GM12878 (cell line): ENCODE measurements around the gene SNX15. TPM values are rescaled to one million over a fixed set of nuclear protein-coding genes. Genes with fewer than 3 reads are reported as not detected.

Experiments used
- ATAC-seq: fragments of 200-7000 bp; cut with Tn5 transposase; 3 replicates; pipeline ENCODE4 v1.9.1; 2020; ENCODE audit warnings: mild to moderate bottlenecking, moderate library complexity
- BruUV-seq: library from RNA; stranded (reverse); fragments of 400-500 nt; replicated peaks from 2 replicates; lab custom pipeline; 2021; lab: Mats Ljungman, UMichigan
- CTCF ChIA-PET: fragments of 300-600 bp; sonication (Branson Sonifier 250); formaldehyde crosslinking; extraction: SDS; loops from one replicate; lab custom pipeline; 2021; ENCODE audit warnings: inconsistent platforms; lab: Yijun Ruan, JAX
- POLR2A ChIA-PET: fragments of 350-600 bp; formaldehyde crosslinking; extraction: SDS; loops from one replicate; lab custom pipeline; 2021; ENCODE audit warnings: inconsistent platforms; lab: Charles Lee
- RAD21 ChIA-PET: fragments of 300-600 bp; sonication (Branson Sonifier 250); formaldehyde crosslinking; loops from one replicate; lab custom pipeline; 2023; ENCODE audit warnings: antibody characterized with exemption; ENCODE audit not compliant: unreplicated experiment; lab: Charles Lee
- SMC1A ChIA-PET: fragments of 300-600 bp; sonication (Branson Sonifier 250); formaldehyde crosslinking; loops from one replicate; lab custom pipeline; 2023; ENCODE audit not compliant: unreplicated experiment, uncharacterized antibody; lab: Charles Lee
- DNase-seq: peaks from one replicate; pipeline ENCODE4 v3.0.0-alpha.2; 2011; ENCODE audit warnings: low read depth, low spot score
- FAIRE-seq: peaks from 3 replicates; lab custom pipeline; 2011; peaks lifted over from hg19 to GRCh38; lab: Jason Lieb, UNC
- H2AFZ ChIP-seq: 2 replicates; pipeline ENCODE4 v1.6.0; 2011; ENCODE audit warnings: low read depth, low read length, control low read depth; ENCODE audit not compliant: control insufficient read depth
- H3K27ac ChIP-seq: 2 replicates; pipeline ENCODE4 v1.5.1; 2011; ENCODE audit warnings: control low read depth; ENCODE audit not compliant: control insufficient read depth, insufficient read depth
- H3K27me3 ChIP-seq, 2 experiments: replicated peaks in 1 of 2; 2 replicates each; pipeline versions ENCODE4 v1.6.0 to v1.6.1; 2011; ENCODE audit warnings: low read length in 1 of 2; ENCODE audit not compliant: control insufficient read depth in 2 of 2, insufficient read depth in 2 of 2
- H3K36me3 ChIP-seq, 2 experiments: 2 replicates each; pipeline ENCODE4 v1.5.1; 2011; ENCODE audit warnings: low read length in 1 of 2; ENCODE audit not compliant: control insufficient read depth in 2 of 2, insufficient read depth in 2 of 2
- H3K4me1 ChIP-seq: 2 replicates; pipeline ENCODE4 v1.6.1; 2011; ENCODE audit warnings: mild to moderate bottlenecking, low read length, moderate library complexity, mixed read lengths; ENCODE audit not compliant: control insufficient read depth, insufficient read depth
- H3K4me2 ChIP-seq: 2 replicates; pipeline ENCODE4 v1.6.0; 2011; ENCODE audit warnings: control low read depth; ENCODE audit not compliant: control insufficient read depth, insufficient read depth
- H3K4me3 ChIP-seq: fragments of 200-600 bp; sonication (generic); 2 replicates; pipeline ENCODE4 v1.5.1; 2016
- H3K79me2 ChIP-seq: 2 replicates; pipeline ENCODE4 v1.6.0; 2011; ENCODE audit warnings: low read length; ENCODE audit not compliant: control insufficient read depth, insufficient read depth
- H3K9ac ChIP-seq: 2 replicates; pipeline ENCODE4 v1.8.0; 2011; ENCODE audit warnings: low read length, control low read depth, mixed read lengths; ENCODE audit not compliant: control insufficient read depth, insufficient read depth
- H3K9me3 ChIP-seq: replicated peaks from 3 replicates; pipeline ENCODE4 v1.5.1; 2011; ENCODE audit warnings: mild to moderate bottlenecking, low read length; ENCODE audit not compliant: control insufficient read depth, insufficient read depth
- H4K20me1 ChIP-seq: 2 replicates; pipeline ENCODE4 v1.6.0; 2011; ENCODE audit not compliant: control insufficient read depth, insufficient read depth
- BHLHE40 ChIP-seq, 2 experiments: fragments of 450-650 bp in 1 of 2; IDR thresholded peaks; 2 replicates each; pipeline ENCODE4 v1.6.1; 2011 to 2017; ENCODE audit warnings: low read depth in 2 of 2, borderline replicate concordance in 1 of 2, improper control_type of control experiment in 1 of 2, low read length in 1 of 2, mild to moderate bottlenecking in 1 of 2
- EED ChIP-seq: sonication (generic); IDR thresholded peaks from 2 replicates; pipeline ENCODE4 v1.6.1; 2016; ENCODE audit warnings: antibody characterized with exemption, low read depth
- ESRRA ChIP-seq: IDR thresholded peaks from 2 replicates; pipeline ENCODE4 v1.6.1; 2012; ENCODE audit warnings: mild to moderate bottlenecking, low read length, improper control_type of control experiment
- FOS ChIP-seq: IDR thresholded peaks from 3 replicates; pipeline ENCODE4 v1.6.1; 2011; ENCODE audit warnings: borderline replicate concordance; ENCODE audit not compliant: insufficient read length; ENCODE audit errors: extremely low read depth
- GATAD2B ChIP-seq: fragments of 450-650 bp; conservative IDR thresholded peaks from 2 replicates; pipeline ENCODE4 v1.6.1; 2017; ENCODE audit warnings: low read depth, mild to moderate bottlenecking, moderate library complexity
- IKZF1 ChIP-seq: fragments of 450-650 bp; conservative IDR thresholded peaks from 2 replicates; pipeline ENCODE4 v1.6.1; 2017; ENCODE audit warnings: antibody characterized with exemption, mild to moderate bottlenecking
- JUNB ChIP-seq: IDR thresholded peaks from 2 replicates; pipeline ENCODE4 v1.6.1; 2016; ENCODE audit warnings: antibody characterized with exemption, mild to moderate bottlenecking
- RAD21 ChIP-seq: IDR thresholded peaks from 2 replicates; pipeline ENCODE4 v1.6.1; 2011; ENCODE audit warnings: mild to moderate bottlenecking, low read depth, low read length, moderate library complexity; ENCODE audit not compliant: insufficient read depth
- RAD51 ChIP-seq: fragments of 450-650 bp; IDR thresholded peaks from 2 replicates; pipeline ENCODE4 v1.6.1; 2016; ENCODE audit warnings: moderate library complexity, mild to moderate bottlenecking, inconsistent platforms
- REST ChIP-seq: IDR thresholded peaks from 2 replicates; pipeline ENCODE4 v1.6.1; 2012; ENCODE audit warnings: mild to moderate bottlenecking, low read depth, low read length
- RUNX3 ChIP-seq: IDR thresholded peaks from 2 replicates; pipeline ENCODE4 v1.6.1; 2012; ENCODE audit warnings: low read length, inconsistent platforms
- SMC3 ChIP-seq: IDR thresholded peaks from 2 replicates; pipeline ENCODE4 v1.6.1; 2011; ENCODE audit warnings: low read length, improper control_type of control experiment, borderline replicate concordance
- SRF ChIP-seq, 2 experiments: IDR thresholded peaks; 2 replicates each; pipeline ENCODE4 v1.6.1; 2011; ENCODE audit warnings: low read depth in 2 of 2, low read length in 2 of 2, mild to moderate bottlenecking in 1 of 2, moderate library complexity in 1 of 2
- TCF3 ChIP-seq: IDR thresholded peaks from 2 replicates; pipeline ENCODE4 v1.6.1; 2012; ENCODE audit warnings: low read depth, mild to moderate bottlenecking, low read length, borderline replicate concordance; ENCODE audit not compliant: insufficient read depth
- USF1 ChIP-seq: IDR thresholded peaks from 2 replicates; pipeline ENCODE4 v1.6.1; 2011; ENCODE audit warnings: borderline replicate concordance, low read depth, mild to moderate bottlenecking, moderate library complexity, mixed read lengths, low read length; ENCODE audit not compliant: insufficient read depth; ENCODE audit errors: extremely low read length
- WGBS: methylation state at CpG from one replicate; pipeline ENCODE4 v1.1.6; 2016; ENCODE audit warnings: low lambda C conversion rate; ENCODE audit not compliant: insufficient replicate concordance, insufficient coverage; ENCODE audit errors: missing lambda C conversion rate; 5-methylcytosine and 5-hydroxymethylcytosine counted together
- in situ Hi-C: fragments of 300-500 bp; cut with MboI; formaldehyde crosslinking; loops from 9 replicates; pipeline ENCODE4 v1.14.3; 2018; ENCODE audit warnings: mixed read lengths
- intact Hi-C: fragments of 100-400 bp; cut with micrococcal nuclease; formaldehyde crosslinking; loops from one replicate; pipeline ENCODE4 v1.14.2; 2022; ENCODE audit not compliant: unreplicated experiment
- polyA plus RNA-seq, 11 experiments: library from polyadenylated mRNA; depleted of rRNA in 4 of 11; unstranded in 6 of 11; stranded (reverse) in 5 of 11; fragments of >200 nt; fragmentation: Nextera tagmentation in 4 of 11; fragmentation: Illumina TruSeq in 1 of 11; extraction: Ambion mirVana in 4 of 11; extraction: Trizol in 1 of 11; gene quantifications; 1 replicate in 1 of 11; 2 replicates in 10 of 11; pipeline versions ENCODE4 v1.2.1 to v1.2.3, GENCODE V29; 2011 to 2016; ENCODE audit warnings: inconsistent platforms in 2 of 11, missing spikeins in 2 of 11, low read depth in 1 of 11
- total RNA-seq, 4 experiments: library from RNA; depleted of rRNA in 3 of 4; stranded (reverse); fragments of >200 nt in 3 of 4; fragmentation: Illumina TruSeq in 1 of 4; extraction: Trizol in 1 of 4; gene quantifications; 2 replicates each; pipeline versions ENCODE4 v1.2.1 to v1.2.3, GENCODE V29; 2013 to 2021
- TF ChIP-seq, protein P1 (sequence below): fragments of 450-650 bp; IDR thresholded peaks from 2 replicates; pipeline ENCODE4 v1.6.1; 2017; ENCODE audit warnings: low read depth, mild to moderate bottlenecking, moderate library complexity

The SNX15 gene
- total and polyA plus RNA-seq, 10 of the 15 experiments (the other 5 are each of a cell fraction or from before 2014, with no cell fraction given): 2.4 to 24.0 (median 16.1) TPM

DNA sequence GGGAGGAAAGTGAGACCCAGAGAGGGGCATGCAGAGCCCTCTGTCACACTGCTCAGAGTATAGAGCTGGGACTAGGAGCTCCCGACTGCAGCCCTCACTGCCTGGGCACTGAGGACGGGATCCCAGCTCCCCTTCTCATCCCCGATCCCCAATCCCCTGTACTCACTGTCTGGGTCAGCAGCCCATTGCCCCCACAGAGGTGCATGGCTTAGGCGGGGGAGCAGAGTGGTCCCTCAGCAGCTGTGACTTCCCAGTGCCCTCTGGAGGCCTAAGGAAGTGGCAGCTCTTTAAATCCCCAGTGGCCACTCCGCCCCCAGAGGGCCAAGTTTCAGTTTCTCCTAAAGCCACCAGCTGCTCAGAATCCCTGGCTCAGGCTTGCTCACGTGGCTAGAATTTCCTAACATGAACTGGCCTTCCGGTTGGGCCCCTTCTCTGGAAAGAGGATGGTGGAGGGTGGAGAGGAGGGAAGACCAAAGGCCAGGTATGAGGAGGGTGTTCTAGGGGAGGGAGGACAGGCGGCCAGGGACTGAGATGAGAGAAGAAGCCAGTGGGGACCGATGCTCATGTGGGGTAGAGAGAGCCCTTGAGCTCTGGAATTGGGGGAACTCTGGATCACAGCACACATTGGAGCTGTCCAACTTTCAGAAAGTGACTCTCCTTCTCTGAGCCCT is 30.4 kb upstream of the SNX15 start, which contains the start of gene BATF2:
BATF2 (minus strand) TSS at position 262 of the 671 bp plus-strand sequence; CDS start at position 205, 57 bp downstream.
- Histone ChIP-seq H3K79me2 (no peaks in the 10 kb centered on the region), H4K20me1 (no peaks in the 10 kb centered on the region), H3K4me1 (peaks cover 8% of the 10 kb centered on the region), H3K9ac (peak within 1 kb of the TSS; percentile 11; the same call in 1 of the 2 replicates), H3K9me3 (no peaks in the 10 kb centered on the region), H3K27me3 (no peaks in the 10 kb centered on the region; a peak in 1 of 4 replicates), H3K27ac (no peak within 1 kb of the TSS), H3K4me3 (peak within 1 kb of the TSS; percentile 28; the same call in 1 of the 2 replicates), H3K4me2 (peak within 1 kb of the TSS; percentile 56), H2AFZ (peak within 1 kb of the TSS; percentile 49), H3K36me3 (no peaks in the 10 kb centered on the region)
- ChIA-PET CTCF (interaction anchor here (0.7 to 3.9 kb wide), 17 partner anchors 9 to 345 kb away, joined by 3 to 20 read pairs (median 5); partner anchors contain the start of genes ARL2 and PPP2R5B), POLR2A (interaction anchor here (0.8 to 1.9 kb wide), 3 partner anchors 17 to 125 kb away, joined by 4 to 5 read pairs (median 4); partner anchors contain the start of genes ARL2, FAU and MRPL49), RAD21 (interaction anchor here (1.0 to 3.0 kb wide), 6 partner anchors 11 to 153 kb away, joined by 3 to 19 read pairs (median 4); partner anchors contain the start of genes CDC42BPG and PPP2R5B), SMC1A (interaction anchor here (0.6 to 2.4 kb wide), 22 partner anchors 9 to 444 kb away, joined by 3 to 19 read pairs (median 3); partner anchors contain the start of genes FAU, MRPL49 and PPP2R5B)
- in situ Hi-C loops (no loop called here), intact Hi-C loops (no loop called here)
- DNase-seq: no peak
- WGBS: 18% methylated on average over 9 of the region's 9 CpGs
- FAIRE-seq: no peak
- BruUV-seq: no TSS peak
- ATAC-seq: peak; percentile 87
- TF ChIP-seq IKZF1 (peak; percentile 88), RUNX3 (0 out of 2 replicates have a peak, but pooled peaks have one; percentile 10), SRF (IDR thresholded peaks at IDR 0.05; ENCODE audit: low read depth in 2 of 2, low read length in 2 of 2) (peak in 1 of 2 experiments; percentile 83; a peak in 2 of 4 replicates), ESRRA (no peak), TCF3 (0 out of 2 replicates have a peak, but pooled peaks have one; percentile 15), BHLHE40 (IDR thresholded peaks at IDR 0.05; ENCODE audit: borderline replicate concordance in 1 of 2, low read depth in 2 of 2, low read length in 1 of 2) (peak; percentile 65 to 67), USF1 (peak; percentile 18), RAD21 (peak; percentile 52), FOS (no peak), GATAD2B (peak; percentile 57), REST (0 out of 2 replicates have a peak, but pooled peaks have one; percentile 33), EED (peak; percentile 74), SMC3 (0 out of 2 replicates have a peak, but pooled peaks have one; percentile 25), JUNB (no peak), RAD51 (peak; percentile 23; the same call in 1 of the 2 replicates)
- TF ChIP-seq, protein P1, sequence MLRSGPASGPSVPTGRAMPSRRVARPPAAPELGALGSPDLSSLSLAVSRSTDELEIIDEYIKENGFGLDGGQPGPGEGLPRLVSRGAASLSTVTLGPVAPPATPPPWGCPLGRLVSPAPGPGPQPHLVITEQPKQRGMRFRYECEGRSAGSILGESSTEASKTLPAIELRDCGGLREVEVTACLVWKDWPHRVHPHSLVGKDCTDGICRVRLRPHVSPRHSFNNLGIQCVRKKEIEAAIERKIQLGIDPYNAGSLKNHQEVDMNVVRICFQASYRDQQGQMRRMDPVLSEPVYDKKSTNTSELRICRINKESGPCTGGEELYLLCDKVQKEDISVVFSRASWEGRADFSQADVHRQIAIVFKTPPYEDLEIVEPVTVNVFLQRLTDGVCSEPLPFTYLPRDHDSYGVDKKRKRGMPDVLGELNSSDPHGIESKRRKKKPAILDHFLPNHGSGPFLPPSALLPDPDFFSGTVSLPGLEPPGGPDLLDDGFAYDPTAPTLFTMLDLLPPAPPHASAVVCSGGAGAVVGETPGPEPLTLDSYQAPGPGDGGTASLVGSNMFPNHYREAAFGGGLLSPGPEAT: peak; percentile 51; the same call in 1 of the 2 replicates
